ENCODE measurements around the gene ZNF407.

GRCh38 chr18:75003764-75004690, 406.4 kb downstream of the ZNF407 start:
- TF ChIP-seq EZH2 (IDR thresholded peaks at IDR 0.05) (no peak), RAD21 (IDR thresholded peaks at IDR 0.05; ENCODE audit: low read depth) (no peak), POLR2A (IDR thresholded peaks at IDR 0.05; ENCODE audit: borderline replicate concordance, extremely low read depth, insufficient read depth, insufficient read length) (no peak), CTCF (IDR thresholded peaks at IDR 0.05 in 2 of 3, conservative IDR thresholded peaks at IDR 0.05 in 1 of 3; ENCODE audit: borderline replicate concordance in 1 of 3, insufficient read depth in 1 of 3, low read depth in 2 of 3, low read length in 2 of 3) (no peak), EGR1 (IDR thresholded peaks at IDR 0.05; ENCODE audit: low read depth) (no peak), REST (IDR thresholded peaks at IDR 0.05; ENCODE audit: low read depth) (no peak), POLR2AphosphoS5 (IDR thresholded peaks at IDR 0.05; ENCODE audit: low read depth, low read length) (no peak), EZH2phosphoT487 (IDR thresholded peaks at IDR 0.05; ENCODE audit: borderline replicate concordance) (no peak), ZNF274 (IDR thresholded peaks at IDR 0.05; ENCODE audit: low read depth, low read length) (no peak), MAX (IDR thresholded peaks at IDR 0.05) (no peak), SIN3A (IDR thresholded peaks at IDR 0.05; ENCODE audit: low read depth) (no peak), JUND (IDR thresholded peaks at IDR 0.05) (no peak)
